H9 (cell line): Measurements from ENCODE around the gene CDK2AP2. TPM values are rescaled to one million over a fixed set of nuclear protein-coding genes. Genes with fewer than 3 reads are reported as not detected.
"Not testable (repeated sequence)": the region's sequence is repeated elsewhere in the genome, so short reads cannot be mapped to it uniquely, and the experiment has no call there.

Source experiments
- DNase-seq: peaks from one replicate; pipeline ENCODE4 v3.0.0-alpha.2; 2017
- H2AFZ ChIP-seq: one replicate; pipeline ENCODE4 v1.6.1; 2013; ENCODE audit warnings: mild to moderate bottlenecking, low read length, control low read depth, moderate library complexity
- H2AK5ac ChIP-seq: 2 replicates; pipeline ENCODE4 v1.6.1; 2013; ENCODE audit warnings: low read length, control low read depth, mixed read lengths; ENCODE audit not compliant: insufficient read length
- H2BK120ac ChIP-seq: one replicate; pipeline ENCODE4 v1.6.1; 2013; ENCODE audit warnings: low read depth, mild to moderate bottlenecking, low read length, control low read depth, inconsistent platforms; ENCODE audit not compliant: poor library complexity, severe bottlenecking
- H2BK12ac ChIP-seq: 2 replicates; pipeline ENCODE4 v1.6.1; 2013; ENCODE audit warnings: low read length, control low read depth, mixed read lengths, low read depth; ENCODE audit not compliant: insufficient read length
- H2BK15ac ChIP-seq: 2 replicates; pipeline ENCODE4 v1.6.1; 2013; ENCODE audit warnings: low read depth, low read length, control low read depth
- H2BK20ac ChIP-seq: one replicate; pipeline ENCODE4 v1.6.1; 2013; ENCODE audit warnings: low read depth, mild to moderate bottlenecking, low read length, control low read depth, inconsistent platforms; ENCODE audit not compliant: poor library complexity, severe bottlenecking
- H2BK5ac ChIP-seq: 2 replicates; pipeline ENCODE4 v1.6.1; 2013; ENCODE audit warnings: low read length, control low read depth, mixed read lengths; ENCODE audit not compliant: insufficient read length
- H3K14ac ChIP-seq: 2 replicates; pipeline ENCODE4 v1.6.1; 2013; ENCODE audit warnings: low read length, control low read depth; ENCODE audit not compliant: insufficient read depth
- H3K18ac ChIP-seq: 2 replicates; pipeline ENCODE4 v1.6.1; 2013; ENCODE audit warnings: low read depth, mild to moderate bottlenecking, mixed read lengths, low read length, control low read depth; ENCODE audit not compliant: insufficient read length
- H3K23ac ChIP-seq: 2 replicates; pipeline ENCODE4 v1.6.1; 2013; ENCODE audit warnings: low read length, control low read depth, mixed read lengths, low read depth; ENCODE audit not compliant: insufficient read length
- H3K23me2 ChIP-seq: 2 replicates; pipeline ENCODE4 v1.6.1; 2013; ENCODE audit warnings: low read depth, mild to moderate bottlenecking, mixed read lengths, low read length, control low read depth; ENCODE audit not compliant: insufficient read length, poor library complexity, severe bottlenecking
- H3K27ac ChIP-seq: 2 replicates; pipeline ENCODE4 v1.5.1; 2013; ENCODE audit warnings: low read length, control low read depth, mixed read lengths, low read depth; ENCODE audit not compliant: insufficient read length
- H3K27me3 ChIP-seq: 2 replicates; pipeline ENCODE4 v1.6.1; 2013; ENCODE audit warnings: low read length, control low read depth, inconsistent platforms; ENCODE audit not compliant: insufficient read depth
- H3K4ac ChIP-seq: 2 replicates; pipeline ENCODE4 v1.6.1; 2013; ENCODE audit warnings: low read depth, mild to moderate bottlenecking, control low read depth, inconsistent platforms, low read length, moderate library complexity
- H3K4me1 ChIP-seq: 2 replicates; pipeline ENCODE4 v1.6.1; 2013; ENCODE audit warnings: low read length, control low read depth, inconsistent platforms; ENCODE audit not compliant: insufficient read depth
- H3K4me2 ChIP-seq: 2 replicates; pipeline ENCODE4 v1.6.1; 2013; ENCODE audit warnings: low read length, control low read depth, mixed read lengths; ENCODE audit not compliant: insufficient read length, insufficient read depth
- H3K56ac ChIP-seq: 2 replicates; pipeline ENCODE4 v1.6.1; 2013; ENCODE audit warnings: low read depth, mild to moderate bottlenecking, mixed read lengths, low read length, control low read depth; ENCODE audit not compliant: insufficient read length
- H3K79me1 ChIP-seq: 2 replicates; pipeline ENCODE4 v1.6.1; 2013; ENCODE audit warnings: low read depth, mild to moderate bottlenecking, moderate library complexity, low read length, control low read depth, inconsistent platforms; ENCODE audit not compliant: insufficient read depth, poor library complexity, severe bottlenecking
- H3K79me2 ChIP-seq: 2 replicates; pipeline ENCODE4 v1.6.1; 2013; ENCODE audit warnings: low read length, control low read depth, inconsistent platforms; ENCODE audit not compliant: insufficient read depth
- H3K9ac ChIP-seq: 2 replicates; pipeline ENCODE4 v1.6.1; 2013; ENCODE audit warnings: low read length, control low read depth, mixed read lengths; ENCODE audit not compliant: insufficient read length; ENCODE audit errors: extremely low read depth
- H3K9me3 ChIP-seq: one replicate; pipeline ENCODE4 v1.6.1; 2013; ENCODE audit warnings: low read depth, low read length, inconsistent platforms; ENCODE audit not compliant: control insufficient read depth
- H3T11ph ChIP-seq: one replicate; pipeline ENCODE4 v1.6.1; 2013; ENCODE audit warnings: mild to moderate bottlenecking, low read length, control low read depth, inconsistent platforms
- H4K20me1 ChIP-seq: one replicate; pipeline ENCODE4 v1.6.1; 2013; ENCODE audit not compliant: control insufficient read depth, insufficient read length, insufficient read depth
- H4K5ac ChIP-seq: 2 replicates; pipeline ENCODE4 v1.6.1; 2013; ENCODE audit warnings: low read depth, mild to moderate bottlenecking, mixed read lengths, low read length, control low read depth; ENCODE audit not compliant: insufficient read length
- H4K8ac ChIP-seq: replicated peaks from 2 replicates; pipeline ENCODE4 v1.6.1; 2013; ENCODE audit warnings: low read length, control low read depth, mixed read lengths, low read depth; ENCODE audit not compliant: insufficient read length
- H4K91ac ChIP-seq: 2 replicates; pipeline ENCODE4 v1.6.1; 2013; ENCODE audit warnings: low read depth, mild to moderate bottlenecking, moderate library complexity, mixed read lengths, low read length, control low read depth; ENCODE audit not compliant: insufficient read length
- H3K27ac Mint-ChIP-seq, 3 experiments: 2 replicates in 2 of 3; 3 replicates in 1 of 3; pipeline ENCODE4 v1.8.0; 2020 to 2021; ENCODE audit warnings: mixed read lengths in 3 of 3, mild to moderate bottlenecking in 1 of 3, moderate library complexity in 1 of 3
- H3K27me3 Mint-ChIP-seq: 2 replicates; pipeline ENCODE4 v1.8.0; 2021; ENCODE audit warnings: low read depth, mild to moderate bottlenecking, moderate library complexity, mixed read lengths
- H3K36me3 Mint-ChIP-seq, 3 experiments: 2 replicates in 2 of 3; 3 replicates in 1 of 3; pipeline ENCODE4 v1.8.0; 2020 to 2021; ENCODE audit warnings: low read depth in 3 of 3, mixed read lengths in 3 of 3; ENCODE audit not compliant: insufficient read depth in 1 of 3
- H3K4me1 Mint-ChIP-seq, 2 experiments: 2 replicates each; pipeline ENCODE4 v1.8.0; 2020; ENCODE audit warnings: mixed read lengths in 2 of 2
- H3K4me3 Mint-ChIP-seq, 2 experiments: 2 replicates in 1 of 2; 3 replicates in 1 of 2; pipeline ENCODE4 v1.8.0; 2020 to 2021; ENCODE audit warnings: mild to moderate bottlenecking in 2 of 2, mixed read lengths in 2 of 2, moderate library complexity in 1 of 2
- H3K9me3 Mint-ChIP-seq, 2 experiments: 2 replicates in 1 of 2; 3 replicates in 1 of 2; pipeline ENCODE4 v1.8.0; 2020; ENCODE audit warnings: mild to moderate bottlenecking in 2 of 2, mixed read lengths in 2 of 2, moderate library complexity in 1 of 2
- WGBS: extraction: QIAGEN DNeasy Blood & Tissue Kit; methylation state at CpG from one replicate; pipeline ENCODE4 v1.1.7; 2013; ENCODE audit warnings: missing lambda C conversion rate, low lambda C conversion rate, mixed read lengths; ENCODE audit not compliant: insufficient read length; ENCODE audit errors: extremely low coverage; 5-methylcytosine and 5-hydroxymethylcytosine counted together
- total RNA-seq: library from RNA; stranded (reverse); gene quantifications from 2 replicates; pipeline ENCODE4 v1.2.1, GENCODE V29; 2021
- TF ChIP-seq, protein P1 (sequence below): fragments of 200-600 bp; sonication (generic); conservative IDR thresholded peaks from 3 replicates; pipeline ENCODE4 v1.8.0; 2021; ENCODE audit warnings: antibody characterized with exemption, mild to moderate bottlenecking

The CDK2AP2 gene
- total RNA-seq, 1 experiment from 2014 or later, result 36.1 TPM

DNA sequence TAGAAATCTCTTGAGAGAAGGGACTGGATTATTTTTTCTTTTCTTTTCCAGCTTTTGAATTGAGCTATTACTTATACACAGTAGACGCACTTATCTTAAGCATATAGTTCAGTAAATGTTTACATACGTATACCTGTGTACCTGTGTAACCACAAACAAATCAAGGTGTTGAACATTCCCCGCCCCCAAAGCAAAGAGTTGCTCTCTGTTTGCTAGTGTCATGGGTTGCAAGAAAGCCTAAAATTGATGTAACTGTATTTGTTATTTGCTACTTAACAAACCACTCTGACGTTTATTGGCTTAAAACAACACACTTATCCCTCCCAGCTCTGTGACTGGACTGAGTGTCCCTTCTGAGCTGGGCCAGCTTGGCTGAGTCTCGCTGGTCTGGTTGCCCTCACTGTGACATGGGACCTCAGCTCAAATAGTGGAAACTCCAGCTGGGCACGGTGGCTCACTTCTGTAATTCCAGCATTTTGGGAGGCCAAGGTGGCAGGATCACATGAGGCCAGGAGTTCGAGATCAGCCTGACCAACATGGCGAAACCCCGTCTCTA, 40.7 kb upstream of the CDK2AP2 start:
- Mint-ChIP-seq H3K27me3 (peaks cover 30% of the 10 kb centered on the region), H3K9me3 (peaks cover 26 to 29% of the 10 kb centered on the region in 2 experiments), H3K4me1 (peaks cover 0 to 4% of the 10 kb centered on the region in 2 experiments; a peak in 2 of 4 replicates), H3K4me3 (no peak overlapping the region), H3K27ac (no peak overlapping the region), H3K36me3 (peaks cover 5 to 11% (median 8%) of the 10 kb centered on the region in 3 experiments)
- Histone ChIP-seq H4K5ac (no peak overlapping the region), H3K23me2 (no peaks in the 10 kb centered on the region), H3K4ac (no peak overlapping the region), H3K79me2 (no peaks in the 10 kb centered on the region), H2BK5ac (no peak overlapping the region), H3K18ac (no peak overlapping the region), H4K8ac (no peak overlapping the region), H3K79me1 (no peaks in the 10 kb centered on the region), H4K20me1 (no peaks in the 10 kb centered on the region), H3K14ac (no peak overlapping the region), H2BK15ac (no peak overlapping the region), H2BK120ac (no peak overlapping the region), H3K56ac (no peak overlapping the region), H3K27ac (no peak overlapping the region), H3K4me2 (no peak overlapping the region), H2BK12ac (no peak overlapping the region), H3K27me3 (no peaks in the 10 kb centered on the region), H3K9me3 (no peaks in the 10 kb centered on the region), H3K4me1 (no peaks in the 10 kb centered on the region), H4K91ac (no peak overlapping the region), H3K23ac (no peak overlapping the region), H2AFZ (no peak overlapping the region), H2AK5ac (no peak overlapping the region), H2BK20ac (no peak overlapping the region), H3K9ac (no peak overlapping the region), H3T11ph (no peak overlapping the region)
- TF ChIP-seq, protein P1, sequence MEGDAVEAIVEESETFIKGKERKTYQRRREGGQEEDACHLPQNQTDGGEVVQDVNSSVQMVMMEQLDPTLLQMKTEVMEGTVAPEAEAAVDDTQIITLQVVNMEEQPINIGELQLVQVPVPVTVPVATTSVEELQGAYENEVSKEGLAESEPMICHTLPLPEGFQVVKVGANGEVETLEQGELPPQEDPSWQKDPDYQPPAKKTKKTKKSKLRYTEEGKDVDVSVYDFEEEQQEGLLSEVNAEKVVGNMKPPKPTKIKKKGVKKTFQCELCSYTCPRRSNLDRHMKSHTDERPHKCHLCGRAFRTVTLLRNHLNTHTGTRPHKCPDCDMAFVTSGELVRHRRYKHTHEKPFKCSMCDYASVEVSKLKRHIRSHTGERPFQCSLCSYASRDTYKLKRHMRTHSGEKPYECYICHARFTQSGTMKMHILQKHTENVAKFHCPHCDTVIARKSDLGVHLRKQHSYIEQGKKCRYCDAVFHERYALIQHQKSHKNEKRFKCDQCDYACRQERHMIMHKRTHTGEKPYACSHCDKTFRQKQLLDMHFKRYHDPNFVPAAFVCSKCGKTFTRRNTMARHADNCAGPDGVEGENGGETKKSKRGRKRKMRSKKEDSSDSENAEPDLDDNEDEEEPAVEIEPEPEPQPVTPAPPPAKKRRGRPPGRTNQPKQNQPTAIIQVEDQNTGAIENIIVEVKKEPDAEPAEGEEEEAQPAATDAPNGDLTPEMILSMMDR, result no peak
- DNase-seq, result no peak
- no CpG with 5 or more reads among the region's 9 CpGs for WGBS

DNA sequence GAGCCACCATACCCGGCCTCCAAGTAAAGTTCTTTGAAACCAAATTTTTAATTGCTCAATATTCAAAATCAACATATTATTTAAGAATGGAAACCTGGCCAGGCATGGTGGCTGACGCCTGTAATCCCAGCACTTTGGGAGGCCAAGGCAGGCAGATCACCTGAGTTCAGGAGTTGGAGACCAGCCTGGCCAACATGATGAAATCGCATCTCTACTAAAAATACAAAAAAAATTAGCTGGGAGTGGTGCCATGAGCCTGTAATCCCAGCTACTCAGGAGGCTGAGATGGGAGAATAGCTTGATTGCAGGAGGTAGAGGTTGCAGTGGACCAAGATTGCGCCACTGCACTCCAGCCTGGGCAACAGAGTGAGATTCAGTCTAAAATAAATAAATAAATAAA, 40.1 kb upstream of the CDK2AP2 start:
- H3T11ph ChIP-seq, H2BK5ac ChIP-seq, H3K27ac ChIP-seq, H4K91ac ChIP-seq, H3K9ac ChIP-seq, H3K27ac Mint-ChIP-seq, H2BK15ac ChIP-seq, H3K27me3 ChIP-seq, H3K9me3 ChIP-seq, H3K4ac ChIP-seq, H3K4me3 Mint-ChIP-seq, DNase-seq, H3K23ac ChIP-seq, H2BK20ac ChIP-seq, H3K18ac ChIP-seq, H4K8ac ChIP-seq, H3K4me1 ChIP-seq, H3K4me2 ChIP-seq, H4K5ac ChIP-seq, H4K20me1 ChIP-seq, H3K56ac ChIP-seq, H3K79me1 ChIP-seq, H3K79me2 ChIP-seq, H2AK5ac ChIP-seq, H2AFZ ChIP-seq, H3K14ac ChIP-seq, H2BK12ac ChIP-seq, H2BK120ac ChIP-seq, H3K4me1 Mint-ChIP-seq, H3K23me2 ChIP-seq: not testable (repeated sequence)
- no CpG with 5 or more reads among the region's 4 CpGs for WGBS
- H3K36me3 Mint-ChIP-seq, result peaks cover 5 to 11% (median 8%) of the 10 kb centered on the region in 3 experiments
- peaks cover 26 to 29% of the 10 kb centered on the region in 2 experiments for H3K9me3 Mint-ChIP-seq
- peaks cover 30% of the 10 kb centered on the region for H3K27me3 Mint-ChIP-seq
